Central memory CD4-positive, alpha-beta T cell (primary cell): ENCODE data around the gene AZI2.
A peak's percentile ranks its signal among the peaks of the same experiment; 100 is the strongest.

ENCODE experiments used
- DNase-seq: peaks from one replicate; pipeline ENCODE4 v3.0.0; 2022

Gene AZI2

DNA sequence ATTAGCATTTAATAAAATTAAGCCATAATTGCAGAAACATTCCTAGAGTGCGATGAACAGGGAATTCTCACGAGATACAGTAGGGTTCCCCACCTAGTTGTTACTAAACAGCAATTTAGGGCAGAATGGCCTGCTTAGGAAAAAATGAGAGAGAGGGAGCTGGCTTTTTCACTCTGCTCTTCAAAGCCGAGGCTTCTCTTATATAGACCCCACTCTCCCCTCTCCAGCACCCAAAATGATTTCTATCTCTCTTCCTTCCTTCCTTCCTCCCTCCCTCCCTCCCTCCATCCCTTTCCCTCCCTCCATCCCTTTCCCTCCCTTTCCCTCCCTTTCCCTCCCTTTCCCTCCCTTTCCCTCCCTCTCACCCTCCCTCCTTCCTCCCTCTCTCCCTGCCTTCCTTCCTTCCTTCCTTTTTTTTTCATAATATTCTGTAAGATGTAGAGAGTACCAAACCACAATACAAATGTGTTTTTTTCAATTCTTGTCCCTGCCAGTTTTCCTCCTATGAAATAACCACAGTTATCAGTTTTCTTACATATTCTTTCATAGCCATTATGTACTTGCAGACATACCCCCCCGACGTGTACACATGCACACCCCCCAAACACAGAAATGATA is 48.2 kb downstream of the AZI2 start:
- DNase-seq = no peak

DNA sequence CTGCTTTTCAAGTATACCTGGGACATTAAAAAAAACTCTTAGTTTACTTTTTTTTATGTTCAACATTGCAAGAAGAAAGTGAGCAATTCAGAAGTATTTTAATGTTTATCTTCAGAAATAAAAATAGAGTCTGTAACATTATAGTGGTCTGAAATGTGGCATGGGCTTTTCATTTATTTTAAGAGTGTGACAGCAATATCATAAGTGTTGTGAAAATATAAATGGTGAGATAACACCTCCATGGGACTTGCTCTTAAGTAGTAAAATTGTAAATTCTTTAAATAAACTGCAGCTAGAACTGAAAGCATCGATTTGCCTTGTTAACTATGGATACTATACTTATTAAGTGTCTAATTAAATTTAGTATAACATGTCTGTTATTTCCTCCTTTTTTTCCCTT is 48.9 kb downstream of the AZI2 start:
- DNase-seq = no peak

DNA sequence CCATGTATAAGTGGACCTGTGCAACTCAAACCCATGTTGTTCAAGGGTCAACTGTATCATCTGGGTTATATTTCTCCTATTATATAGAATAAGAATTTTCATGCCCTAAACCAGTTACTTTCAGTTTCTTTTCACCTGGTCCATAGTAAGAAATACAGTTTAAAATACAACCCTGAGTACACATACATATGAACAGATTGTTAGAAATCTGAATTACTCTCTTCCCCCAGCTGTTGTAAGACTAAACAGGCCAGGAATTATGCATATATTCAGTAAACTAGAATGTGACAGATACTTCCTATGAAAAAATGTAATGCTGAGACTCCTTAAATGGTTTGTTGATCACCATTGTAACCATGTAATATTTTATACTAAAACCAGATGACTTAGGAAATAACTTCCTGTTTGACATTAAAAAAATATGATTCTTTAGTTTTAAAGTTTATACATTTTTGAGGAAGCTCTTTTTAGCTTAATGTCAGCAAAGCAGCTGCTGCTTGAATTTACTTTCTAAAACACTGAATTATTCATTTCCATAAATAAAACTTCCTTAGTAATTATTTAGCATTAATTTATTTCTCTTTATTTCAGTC is 52.6 kb downstream of the AZI2 start:
- no peak for DNase-seq

DNA sequence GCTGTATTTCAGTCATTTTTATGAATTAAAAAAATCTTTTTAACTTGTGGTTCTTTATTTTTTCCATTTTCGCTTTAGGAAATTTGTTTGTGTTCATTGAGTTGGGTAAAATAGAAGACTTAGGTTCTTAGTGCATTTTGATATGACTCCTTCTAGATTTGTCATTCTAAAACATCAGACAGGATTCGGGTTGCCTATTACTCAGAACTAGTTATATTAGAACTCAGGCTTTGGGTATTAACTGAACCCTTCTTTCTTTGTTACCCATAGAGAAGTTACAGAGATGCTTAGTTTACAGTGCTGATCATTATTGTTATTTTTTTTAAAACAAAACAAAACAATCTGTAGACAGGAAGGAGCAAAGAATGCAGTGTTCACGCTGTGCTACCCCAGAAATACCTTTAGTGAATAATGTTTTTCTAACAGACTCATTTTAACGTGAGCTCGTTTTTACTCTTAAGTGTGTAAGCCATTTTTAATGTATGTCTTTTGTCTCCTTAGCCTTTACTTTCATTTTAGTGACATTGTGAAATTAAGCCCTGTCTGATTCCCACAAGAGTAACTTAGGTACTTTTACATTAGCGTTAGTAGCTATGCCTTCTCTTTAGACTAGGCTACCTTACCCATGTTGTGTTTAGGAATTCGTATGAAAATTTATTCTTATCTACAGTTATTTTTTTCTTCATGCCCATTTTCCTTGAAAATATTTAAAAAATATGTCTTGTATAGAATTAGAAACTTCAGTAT is 53.8 kb downstream of the AZI2 start:
- no peak for DNase-seq

DNA sequence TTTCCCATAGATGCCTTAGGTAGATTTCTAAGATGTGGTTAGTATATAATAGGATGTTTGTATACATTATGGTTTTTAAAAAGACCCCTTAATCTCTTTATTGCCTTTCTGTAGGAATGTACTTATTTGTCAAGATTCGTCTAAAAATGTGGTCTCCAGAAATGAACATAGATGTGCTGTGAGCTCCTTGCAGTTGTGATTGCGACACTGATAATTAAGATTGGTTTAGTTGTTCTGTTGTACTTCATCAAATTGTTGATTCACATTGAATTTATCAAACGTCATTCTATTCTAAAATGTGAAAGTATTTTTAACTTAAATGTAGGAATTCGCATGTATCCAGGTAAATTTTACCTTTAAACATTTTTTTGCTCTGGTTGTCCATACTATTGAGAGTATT is 56.0 kb downstream of the AZI2 start:
- DNase-seq = no peak

DNA sequence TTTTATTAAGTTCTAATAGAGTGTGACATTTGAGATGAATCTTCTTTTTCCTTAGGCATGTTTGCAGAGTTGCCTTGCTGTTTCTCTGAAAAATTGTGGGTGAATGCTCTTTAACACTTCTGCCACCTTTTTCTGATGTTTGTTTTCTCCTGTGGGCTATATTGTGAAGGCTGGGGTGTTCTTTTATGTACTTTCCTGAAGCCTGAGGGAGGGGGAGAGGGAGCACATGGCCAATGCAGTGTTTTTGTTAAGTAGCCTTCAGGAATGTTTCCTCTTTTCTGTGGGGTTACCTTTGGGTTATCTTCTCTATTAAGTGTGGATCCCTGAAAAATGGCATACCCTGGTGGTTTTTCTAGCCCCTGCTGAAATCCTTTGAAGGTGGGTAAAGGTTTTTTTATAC is 57.0 kb downstream of the AZI2 start:
- DNase-seq = no peak

DNA sequence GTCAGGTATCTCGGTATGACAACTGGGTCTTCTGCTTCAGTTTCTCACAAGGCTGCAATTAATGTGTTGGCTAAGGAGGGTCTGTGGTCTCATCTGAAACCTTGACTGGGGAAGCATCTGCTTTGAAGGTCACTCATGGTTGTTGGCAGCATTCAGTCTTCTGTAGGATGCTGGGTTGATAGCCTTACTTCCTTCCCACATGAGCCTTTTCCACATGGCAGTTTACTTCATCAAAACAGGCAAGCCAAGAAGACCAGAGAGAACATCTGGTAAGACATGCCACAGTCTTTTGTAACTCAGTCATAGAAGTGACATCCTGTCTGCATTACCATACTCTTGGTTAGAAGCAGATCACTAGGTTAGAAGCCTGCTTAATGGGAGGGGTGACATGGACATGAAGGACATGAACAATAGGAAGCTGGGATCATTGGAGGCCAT is 57.7 kb downstream of the AZI2 start:
- DNase-seq = no peak

DNA sequence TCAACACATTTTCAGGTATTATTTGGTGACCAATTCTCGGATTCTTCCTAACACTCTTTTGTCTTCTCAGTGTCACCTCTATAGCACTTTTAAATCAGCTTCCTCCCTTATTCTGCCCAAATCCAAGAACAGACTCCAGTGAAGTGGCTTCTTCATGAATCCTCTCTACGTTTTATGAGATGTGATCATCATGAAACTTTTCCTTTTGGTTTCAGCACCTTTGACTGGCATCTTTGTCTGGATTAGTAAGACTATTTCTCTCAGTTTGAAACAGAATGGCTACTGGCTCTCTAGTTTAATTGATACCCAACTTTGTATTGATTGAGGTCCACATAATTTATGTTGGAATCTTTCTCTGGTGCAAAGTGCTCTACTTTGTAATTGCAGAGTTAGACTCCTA is 61.6 kb downstream of the AZI2 start:
- DNase-seq = no peak

DNA sequence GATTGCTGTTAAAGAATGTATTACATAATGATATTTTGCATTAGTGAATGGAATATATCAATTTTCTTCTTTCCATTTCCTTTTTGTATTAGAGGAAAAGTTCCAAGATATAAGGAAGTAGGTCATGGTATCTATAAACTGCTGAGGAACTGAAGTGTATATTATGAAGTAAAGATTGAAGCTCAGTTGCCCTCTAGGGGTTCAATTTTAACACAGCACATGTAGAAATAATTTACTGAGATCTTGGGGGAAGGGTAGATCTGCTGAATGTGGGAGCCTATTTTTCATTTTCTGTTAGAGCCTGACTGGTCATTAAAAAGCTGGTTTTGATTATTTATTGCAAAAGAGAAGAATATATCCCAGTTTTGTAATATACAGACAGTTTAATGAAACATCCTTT is 62.0 kb downstream of the AZI2 start:
- peak; percentile 20 for DNase-seq

DNA sequence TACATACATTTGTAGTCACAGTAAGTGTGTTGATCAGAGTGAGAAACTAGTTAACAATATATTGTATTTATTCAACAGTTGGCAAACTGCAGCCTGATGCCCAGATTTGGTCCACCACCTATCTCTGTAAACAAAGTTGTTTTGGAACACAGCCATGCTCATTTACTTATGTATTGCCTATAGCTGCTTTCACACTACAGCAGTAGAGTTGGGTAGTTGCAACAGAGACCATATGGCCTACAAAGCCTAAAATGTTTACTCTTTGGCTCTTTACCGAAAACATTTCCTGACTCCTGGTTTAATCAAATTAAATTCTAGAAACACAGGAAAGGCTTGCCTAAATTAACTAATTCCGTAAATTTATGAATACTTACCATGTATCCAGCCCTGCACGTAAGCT is 67.8 kb downstream of the AZI2 start:
- no peak for DNase-seq

DNA sequence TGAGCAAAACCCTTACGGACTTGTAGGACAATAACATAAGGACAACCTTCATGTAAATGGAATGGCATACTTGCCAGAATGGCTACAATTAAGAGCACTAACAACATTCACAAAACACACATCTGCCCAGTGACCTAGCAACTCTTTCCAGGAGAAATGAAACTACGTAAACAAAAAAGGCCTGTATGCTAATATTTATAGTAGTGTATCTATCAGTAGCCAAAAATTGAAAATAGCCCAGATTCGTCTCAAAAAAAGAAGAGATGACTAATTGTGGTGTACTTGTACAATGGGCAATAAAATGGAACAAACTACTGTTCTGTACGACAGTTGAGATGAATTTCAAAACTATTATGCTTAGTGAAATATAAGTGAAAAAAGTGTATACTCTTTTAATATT is 68.9 kb downstream of the AZI2 start:
- DNase-seq = no peak

DNA sequence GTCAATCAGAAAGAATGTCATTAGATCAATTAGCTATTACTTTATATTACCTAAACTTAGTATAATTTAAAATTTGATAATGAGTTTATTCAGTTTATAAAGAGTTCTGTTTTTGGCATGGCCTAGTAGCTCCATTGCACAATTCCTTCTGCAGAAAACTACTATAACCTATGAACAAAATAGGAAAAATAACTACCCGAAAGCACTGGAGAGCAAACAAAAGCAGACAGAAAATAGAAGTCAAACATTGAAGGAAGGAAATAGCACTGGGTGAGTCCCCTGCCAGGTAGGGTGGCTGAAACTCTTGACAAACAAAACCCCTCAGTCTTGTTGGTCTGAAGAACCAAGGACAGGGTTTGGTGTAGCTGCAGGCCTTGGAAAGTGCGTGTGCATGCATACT is 69.7 kb downstream of the AZI2 start:
- DNase-seq = no peak

DNA sequence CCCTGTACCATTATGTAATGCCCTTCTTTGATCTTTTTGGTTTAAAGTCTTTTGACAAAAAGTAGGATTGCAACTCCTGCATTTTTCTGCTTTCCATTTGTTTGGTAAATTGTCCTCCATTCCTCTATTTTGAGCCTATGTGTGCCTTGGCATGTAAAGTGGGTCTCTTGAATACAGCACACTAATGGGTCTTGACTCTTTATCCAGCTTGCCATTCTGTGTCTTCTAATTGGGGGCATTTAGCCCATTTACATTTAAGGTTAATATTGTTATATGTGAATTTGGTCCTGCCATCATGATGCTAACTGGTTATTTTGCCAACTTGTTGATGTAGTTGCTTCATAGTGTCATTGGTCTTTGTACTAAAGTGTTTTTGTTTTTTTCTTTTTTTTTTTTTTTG is 74.8 kb downstream of the AZI2 start:
- no peak for DNase-seq
